Neutrophil (primary cell): ENCODE data around the gene THOC1.
A peak's percentile ranks its signal among the peaks of the same experiment; 100 is the strongest.

Experiments
- H3K27ac ChIP-seq: fragments of 200-600 bp; sonication (generic); 2 replicates; pipeline ENCODE4 v1.5.1; 2016; ENCODE audit warnings: mild to moderate bottlenecking, moderate library complexity
- H3K27me3 ChIP-seq: fragments of 200-600 bp; sonication (generic); 2 replicates; pipeline ENCODE4 v1.6.0; 2016; ENCODE audit warnings: mild to moderate bottlenecking
- H3K36me3 ChIP-seq: fragments of 200-600 bp; sonication (generic); 2 replicates; pipeline ENCODE4 v1.5.1; 2017
- H3K4me1 ChIP-seq, 2 experiments: fragments of 200-600 bp in 1 of 2; sonication (generic) in 1 of 2; 1 replicate in 1 of 2; 2 replicates in 1 of 2; pipeline versions ENCODE4 v1.5.1 to v1.6.1; 2013 to 2016; ENCODE audit warnings: low read depth in 1 of 2, low read length in 1 of 2, mild to moderate bottlenecking in 1 of 2, moderate library complexity in 1 of 2; ENCODE audit not compliant: control insufficient read depth in 1 of 2, insufficient read depth in 1 of 2
- H3K4me3 ChIP-seq, 2 experiments: fragments of 200-600 bp in 1 of 2; sonication (generic) in 1 of 2; 1 replicate in 1 of 2; 2 replicates in 1 of 2; pipeline ENCODE4 v1.5.1; 2013 to 2016; ENCODE audit warnings: low read depth in 1 of 2, low read length in 1 of 2, mild to moderate bottlenecking in 1 of 2, moderate library complexity in 1 of 2
- H3K9me3 ChIP-seq: fragments of 200-600 bp; sonication (generic); 2 replicates; pipeline ENCODE4 v1.5.1; 2016
- TF ChIP-seq, protein P1 (sequence below): fragments of 200-600 bp; sonication (generic); IDR thresholded peaks from 2 replicates; pipeline ENCODE4 v1.5.1; 2016; ENCODE audit warnings: antibody characterized with exemption

Gene THOC1, protein sequence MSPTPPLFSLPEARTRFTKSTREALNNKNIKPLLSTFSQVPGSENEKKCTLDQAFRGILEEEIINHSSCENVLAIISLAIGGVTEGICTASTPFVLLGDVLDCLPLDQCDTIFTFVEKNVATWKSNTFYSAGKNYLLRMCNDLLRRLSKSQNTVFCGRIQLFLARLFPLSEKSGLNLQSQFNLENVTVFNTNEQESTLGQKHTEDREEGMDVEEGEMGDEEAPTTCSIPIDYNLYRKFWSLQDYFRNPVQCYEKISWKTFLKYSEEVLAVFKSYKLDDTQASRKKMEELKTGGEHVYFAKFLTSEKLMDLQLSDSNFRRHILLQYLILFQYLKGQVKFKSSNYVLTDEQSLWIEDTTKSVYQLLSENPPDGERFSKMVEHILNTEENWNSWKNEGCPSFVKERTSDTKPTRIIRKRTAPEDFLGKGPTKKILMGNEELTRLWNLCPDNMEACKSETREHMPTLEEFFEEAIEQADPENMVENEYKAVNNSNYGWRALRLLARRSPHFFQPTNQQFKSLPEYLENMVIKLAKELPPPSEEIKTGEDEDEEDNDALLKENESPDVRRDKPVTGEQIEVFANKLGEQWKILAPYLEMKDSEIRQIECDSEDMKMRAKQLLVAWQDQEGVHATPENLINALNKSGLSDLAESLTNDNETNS

DNA sequence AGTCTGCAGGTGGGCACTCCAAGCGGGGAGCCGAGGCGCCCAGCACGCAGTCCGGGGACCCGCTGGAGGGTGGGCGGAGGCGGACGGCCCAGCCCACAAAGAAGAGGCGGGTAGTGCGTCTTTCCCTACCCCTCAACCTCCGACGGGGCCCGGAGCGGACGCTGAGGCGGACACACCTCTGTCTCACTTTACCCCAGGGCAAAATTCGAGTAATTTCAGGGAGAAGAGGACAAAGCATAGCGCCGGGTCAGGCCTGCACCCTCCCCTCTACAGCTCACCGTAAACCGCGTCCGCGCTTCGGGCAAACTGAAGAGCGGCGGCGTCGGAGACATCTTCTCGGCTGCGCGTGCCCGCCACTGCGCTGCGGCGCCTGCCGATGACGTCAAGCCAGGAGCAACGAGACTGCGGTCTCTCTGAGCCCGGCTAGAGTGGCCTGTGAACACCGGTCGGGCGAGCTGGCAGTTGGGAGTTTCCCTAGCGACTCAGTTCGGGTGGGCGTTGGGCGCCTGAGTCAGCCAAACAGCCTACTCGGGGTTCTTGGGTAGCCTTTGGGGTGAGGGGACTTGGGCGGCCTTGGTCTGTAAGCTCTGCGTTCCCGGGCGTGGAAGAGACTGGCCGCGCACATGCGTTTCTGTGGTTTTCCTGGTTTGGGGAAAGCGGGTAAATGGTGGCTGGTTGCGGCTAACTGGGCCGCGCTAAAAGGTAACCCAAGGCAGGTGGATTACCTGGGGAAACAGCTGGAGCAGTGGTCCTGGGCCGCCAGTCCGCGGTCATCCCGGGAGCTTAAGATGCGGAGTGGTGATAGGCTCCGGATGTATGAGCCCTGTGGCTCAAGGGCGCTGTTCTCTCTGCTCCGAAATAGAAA, at the start of gene THOC1:
Gene THOC1, minus strand, starts transcription at position 360 of the 865 bp plus-strand sequence. Its CDS starts 28 bp downstream, at position 332.
- TF ChIP-seq, protein P1, sequence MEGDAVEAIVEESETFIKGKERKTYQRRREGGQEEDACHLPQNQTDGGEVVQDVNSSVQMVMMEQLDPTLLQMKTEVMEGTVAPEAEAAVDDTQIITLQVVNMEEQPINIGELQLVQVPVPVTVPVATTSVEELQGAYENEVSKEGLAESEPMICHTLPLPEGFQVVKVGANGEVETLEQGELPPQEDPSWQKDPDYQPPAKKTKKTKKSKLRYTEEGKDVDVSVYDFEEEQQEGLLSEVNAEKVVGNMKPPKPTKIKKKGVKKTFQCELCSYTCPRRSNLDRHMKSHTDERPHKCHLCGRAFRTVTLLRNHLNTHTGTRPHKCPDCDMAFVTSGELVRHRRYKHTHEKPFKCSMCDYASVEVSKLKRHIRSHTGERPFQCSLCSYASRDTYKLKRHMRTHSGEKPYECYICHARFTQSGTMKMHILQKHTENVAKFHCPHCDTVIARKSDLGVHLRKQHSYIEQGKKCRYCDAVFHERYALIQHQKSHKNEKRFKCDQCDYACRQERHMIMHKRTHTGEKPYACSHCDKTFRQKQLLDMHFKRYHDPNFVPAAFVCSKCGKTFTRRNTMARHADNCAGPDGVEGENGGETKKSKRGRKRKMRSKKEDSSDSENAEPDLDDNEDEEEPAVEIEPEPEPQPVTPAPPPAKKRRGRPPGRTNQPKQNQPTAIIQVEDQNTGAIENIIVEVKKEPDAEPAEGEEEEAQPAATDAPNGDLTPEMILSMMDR: no peak
- Histone ChIP-seq H3K4me3 (peak within 1 kb of the TSS; percentile 73 to 75), H3K27me3 (no peaks in the 10 kb centered on the region), H3K27ac (peak within 1 kb of the TSS; percentile 75), H3K4me1 (peaks cover 15 to 17% of the 10 kb centered on the region in 2 experiments), H3K9me3 (no peaks in the 10 kb centered on the region), H3K36me3 (peaks cover 4% of the 10 kb centered on the region)

DNA sequence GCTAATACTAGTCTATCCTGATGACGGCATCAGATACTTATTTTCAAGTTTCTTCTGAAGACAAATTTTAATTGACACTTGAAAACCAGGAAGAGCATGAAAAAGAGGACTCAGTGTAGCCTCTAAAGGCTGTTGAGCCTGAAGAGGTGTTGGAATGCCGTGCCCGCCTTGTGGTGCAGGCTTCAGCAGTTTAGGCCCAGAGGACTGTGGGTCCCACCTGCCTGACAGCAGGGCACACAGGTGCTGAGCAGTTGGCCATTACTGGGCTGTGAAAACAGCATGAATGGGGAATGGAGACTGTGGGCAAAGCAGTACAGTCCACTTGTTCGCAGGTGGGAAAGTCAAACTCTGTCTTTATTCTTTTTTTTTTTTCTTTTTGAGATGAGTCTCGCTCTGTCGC, 49.8 kb upstream of the THOC1 start:
- TF ChIP-seq, protein P1: no peak
- H3K4me3 ChIP-seq: no peak overlapping the region
- no peaks in the 10 kb centered on the region for H3K27me3 ChIP-seq

DNA sequence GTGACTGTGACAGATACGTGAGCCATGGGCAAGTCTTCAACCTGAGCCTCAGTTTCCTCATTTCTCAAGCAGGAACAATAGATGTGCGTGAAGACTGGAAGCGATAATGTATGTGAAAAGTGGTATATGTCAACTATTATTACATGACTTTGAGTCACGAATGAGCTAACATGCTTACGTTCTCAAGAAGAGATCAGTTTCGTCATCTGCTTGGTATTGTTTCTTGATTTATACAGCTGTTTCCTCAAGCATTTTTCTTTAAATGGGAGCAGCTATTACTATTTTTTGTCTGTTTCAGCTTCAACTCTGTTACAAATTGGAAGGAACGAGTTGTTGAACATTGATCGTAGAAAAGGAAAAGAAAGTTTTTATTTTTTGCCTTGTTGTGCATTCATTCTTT, 48.5 kb upstream of the THOC1 start:
- H3K4me3 ChIP-seq: no peak overlapping the region
- H3K27ac ChIP-seq: no peak overlapping the region
- no peaks in the 10 kb centered on the region for H3K9me3 ChIP-seq
- H3K4me1 ChIP-seq: no peaks in the 10 kb centered on the region
- no peaks in the 10 kb centered on the region for H3K27me3 ChIP-seq
- TF ChIP-seq, protein P1: no peak
- H3K36me3 ChIP-seq: no peaks in the 10 kb centered on the region

More for the DNA sequence above, 49.8 kb upstream of the THOC1 start:
- Histone ChIP-seq H3K36me3 (no peaks in the 10 kb centered on the region), H3K9me3 (no peaks in the 10 kb centered on the region), H3K4me1 (peaks cover 5 to 12% of the 10 kb centered on the region in 2 experiments), H3K27ac (no peak overlapping the region)

DNA sequence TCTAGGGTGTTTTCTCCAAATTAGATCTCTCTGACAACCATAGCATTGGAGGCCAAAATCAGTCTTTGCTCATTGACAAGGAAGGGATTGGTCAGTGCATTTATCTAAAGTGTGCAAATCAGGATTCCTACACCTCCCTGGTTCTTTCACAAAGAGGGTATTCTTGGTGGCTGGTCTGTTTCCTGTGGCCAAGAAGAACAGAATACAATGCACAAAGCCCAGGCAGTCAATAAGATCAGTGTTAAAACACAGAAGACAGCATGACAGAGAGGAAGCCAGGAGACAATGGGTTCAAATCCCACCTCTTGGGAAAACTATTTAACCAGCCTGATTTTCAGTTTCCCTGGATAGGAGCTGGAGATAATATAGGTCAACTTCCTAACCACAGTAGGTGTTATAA, 46.1 kb upstream of the THOC1 start:
- Histone ChIP-seq H3K4me1 (no peaks in the 10 kb centered on the region), H3K4me3 (no peak overlapping the region), H3K36me3 (no peaks in the 10 kb centered on the region), H3K27me3 (no peaks in the 10 kb centered on the region), H3K9me3 (no peaks in the 10 kb centered on the region), H3K27ac (no peak overlapping the region)
- TF ChIP-seq, protein P1: no peak

DNA sequence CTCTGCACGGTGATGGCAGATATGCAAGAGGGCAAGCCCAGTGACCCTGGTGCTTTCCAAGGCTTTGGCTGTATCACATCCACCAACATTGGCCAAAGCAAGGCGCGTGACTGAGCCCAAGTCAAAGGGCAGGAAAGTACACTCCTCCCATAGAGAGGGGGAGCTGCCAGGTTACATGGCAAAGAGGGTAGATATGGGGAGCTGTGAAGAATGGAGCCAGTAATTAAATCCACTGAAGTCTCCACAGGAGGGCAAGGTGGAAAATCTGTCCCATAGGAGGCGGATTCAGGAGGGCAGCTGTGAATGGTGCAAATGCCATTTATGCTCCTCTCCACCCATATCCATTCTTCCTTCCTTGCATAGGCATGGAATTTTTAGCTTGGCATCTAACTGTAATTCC, 44.6 kb upstream of the THOC1 start:
- H3K4me3 ChIP-seq: no peak overlapping the region
- no peaks in the 10 kb centered on the region for H3K36me3 ChIP-seq
- no peaks in the 10 kb centered on the region for H3K27me3 ChIP-seq
- no peaks in the 10 kb centered on the region for H3K4me1 ChIP-seq
- H3K9me3 ChIP-seq: no peaks in the 10 kb centered on the region
- H3K27ac ChIP-seq: no peak overlapping the region
- TF ChIP-seq, protein P1: no peak
